CD4-positive, alpha-beta T cell treated with Interleukin-17A for 1 hour (primary cell): ENCODE data around the gene YWHAQ.

Source experiments
- DNase-seq: peaks from one replicate; pipeline ENCODE4 v3.0.0-alpha.2; 2020

The YWHAQ gene

DNA sequence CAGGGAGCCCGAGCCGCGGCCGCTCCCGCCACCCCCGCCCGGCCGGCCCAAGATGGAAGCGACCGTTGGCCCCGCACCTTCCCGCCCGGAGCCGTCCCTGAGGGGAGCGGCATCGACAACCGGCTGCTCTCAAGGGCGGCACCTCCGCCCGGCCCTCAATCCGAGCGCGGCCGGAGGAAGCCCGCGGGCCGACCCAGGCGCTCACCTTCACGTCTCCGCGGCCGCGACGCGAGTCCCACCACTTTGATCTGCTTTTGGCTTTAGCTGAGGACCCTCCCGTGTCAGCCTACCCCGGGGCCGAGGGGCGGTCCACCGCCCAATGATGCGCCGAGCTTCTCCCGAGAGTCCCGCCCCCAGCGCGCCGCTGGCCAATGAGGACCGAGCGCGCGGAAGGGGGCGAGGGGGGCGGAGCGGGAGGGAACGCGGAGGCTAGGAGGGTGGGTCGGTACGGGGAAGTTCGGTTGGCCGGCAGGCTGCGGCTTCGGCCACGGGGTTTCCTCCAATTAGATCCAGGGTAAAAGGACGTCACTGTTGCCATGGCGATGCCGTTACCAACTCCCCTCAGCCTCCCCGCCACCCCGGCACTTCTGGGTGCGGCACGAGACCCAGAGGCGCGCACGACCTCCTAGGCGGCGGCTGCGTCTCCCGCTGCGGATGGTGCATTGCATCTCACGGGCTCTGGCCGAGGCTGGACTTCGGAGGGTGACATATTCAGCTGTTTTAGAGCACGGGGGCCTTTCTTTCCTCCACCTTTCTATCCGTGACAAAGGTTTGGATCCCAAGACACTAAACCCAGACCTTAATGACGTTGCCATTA, at the start of gene YWHAQ:
Gene YWHAQ (minus strand): TSS at position 262 of the 817 bp plus-strand sequence. CDS start 545 bp downstream, outside the sequence.
- DNase-seq, result peak; percentile 99

DNA sequence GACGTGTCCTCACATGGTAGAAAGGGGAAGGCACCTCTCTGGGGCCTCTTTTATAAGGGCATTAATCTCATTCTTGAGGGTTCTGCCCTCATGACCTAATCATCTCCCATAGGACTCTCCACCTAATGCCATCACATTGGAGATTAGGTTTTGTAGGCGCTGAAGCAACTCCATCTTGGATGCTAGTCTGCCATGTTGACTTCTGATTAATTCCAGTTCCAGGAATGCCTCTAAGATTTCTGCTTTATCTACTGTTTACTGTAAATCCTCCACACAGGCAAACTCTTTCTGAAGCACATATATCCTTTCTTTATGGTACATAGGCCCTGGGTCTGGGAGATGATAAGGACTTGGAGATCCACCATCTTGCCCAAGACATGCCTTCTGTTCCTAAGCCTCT, 49.3 kb upstream of the YWHAQ start:
- DNase-seq, result no peak

- no peak for DNase-seq
Observed at GRCh38 chr2:9679218-9679617, 48.4 kb upstream of the YWHAQ start.

DNA sequence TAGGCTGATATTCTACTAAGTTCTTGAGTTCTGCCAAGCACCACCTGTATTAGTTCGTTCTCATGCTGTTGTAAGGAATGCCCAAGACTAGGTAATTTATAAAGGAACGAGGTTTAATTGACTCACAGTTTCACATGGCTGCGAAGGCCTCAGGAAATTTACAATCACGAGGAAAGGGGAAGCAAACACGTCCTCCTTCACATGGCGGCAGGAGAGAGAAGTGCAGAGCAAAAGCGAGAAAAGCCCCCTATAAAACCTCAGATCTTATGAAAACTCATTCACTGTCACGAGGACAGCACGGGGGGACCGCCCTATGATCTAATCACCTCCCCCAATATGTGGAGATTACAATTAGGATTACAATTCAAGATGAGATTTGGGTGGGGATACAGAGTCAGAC, 47.7 kb upstream of the YWHAQ start:
- DNase-seq, result no peak

GRCh38 chr2:9675415-9676351, 44.9 kb upstream of the YWHAQ start:
- no peak for DNase-seq

- DNase-seq, result no peak
Observed at GRCh38 chr2:9674891-9675414, 44.2 kb upstream of the YWHAQ start.

GRCh38 chr2:9673914-9674481, 43.2 kb upstream of the YWHAQ start:
- no peak for DNase-seq

- no peak for DNase-seq
Observed at GRCh38 chr2:9668687-9669345, 38.0 kb upstream of the YWHAQ start.

GRCh38 chr2:9667826-9668225, 37.0 kb upstream of the YWHAQ start:
- no peak for DNase-seq

DNA sequence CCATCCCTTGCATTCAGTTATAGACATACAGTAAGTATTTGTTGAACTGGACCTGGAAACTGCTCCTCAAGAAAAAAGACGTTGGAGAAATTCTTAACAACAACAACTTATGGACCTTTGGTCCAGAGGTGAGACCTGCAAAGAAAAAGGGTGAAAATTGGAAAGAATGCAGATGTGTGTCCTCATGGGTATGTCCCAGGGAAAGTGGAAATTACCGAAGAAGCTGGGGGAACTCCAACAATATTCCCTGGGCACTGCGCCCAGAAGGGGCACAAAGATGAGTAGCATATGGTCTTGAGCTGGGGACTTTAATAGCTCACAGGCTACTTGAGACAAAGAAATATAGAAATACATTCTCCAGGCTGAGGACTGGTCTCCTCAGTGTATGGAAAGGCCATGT, 35.5 kb upstream of the YWHAQ start:
- DNase-seq, result no peak

DNA sequence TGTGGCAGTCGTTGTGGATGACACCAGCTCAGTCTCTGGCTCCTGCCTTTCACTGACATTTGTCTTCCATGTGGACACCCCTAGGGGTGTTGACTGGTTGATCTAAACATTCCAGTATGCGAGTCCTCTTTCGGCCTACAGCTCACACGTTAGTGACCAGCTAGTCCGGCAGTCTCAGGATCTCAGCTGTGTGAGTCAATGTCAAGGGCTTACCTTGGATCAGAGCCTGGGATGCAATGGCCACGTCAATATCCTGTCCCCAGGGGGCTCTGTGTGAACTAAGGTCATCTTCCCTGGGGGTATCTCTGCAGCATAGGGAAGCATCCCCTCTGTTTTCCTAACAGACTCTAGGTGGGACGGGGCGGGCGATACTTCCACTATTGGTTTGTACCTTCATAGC, 35.1 kb upstream of the YWHAQ start:
- no peak for DNase-seq

DNA sequence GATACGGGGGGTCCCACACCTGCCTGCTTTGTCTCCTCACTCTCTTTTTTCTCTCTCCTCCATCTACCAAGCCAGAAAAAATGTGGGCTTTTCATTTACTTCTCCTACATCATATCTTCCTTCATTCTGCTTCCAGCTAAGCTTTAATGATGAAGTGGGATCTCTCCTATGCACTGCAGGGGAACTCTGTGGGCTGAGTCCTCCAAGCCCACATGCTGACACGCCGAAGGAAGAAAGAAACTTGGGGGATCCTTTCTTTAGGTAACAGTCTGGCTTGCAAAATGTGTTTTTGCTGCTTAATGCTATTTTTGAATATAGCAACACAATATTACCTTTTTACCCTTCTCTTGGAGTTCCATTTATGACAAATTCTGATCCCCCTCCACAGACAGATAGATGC, 33.6 kb upstream of the YWHAQ start:
- no peak for DNase-seq

- DNase-seq, result no peak
Observed at GRCh38 chr2:9663008-9663879, 32.4 kb upstream of the YWHAQ start.

GRCh38 chr2:9661261-9661660, 30.5 kb upstream of the YWHAQ start:
- no peak for DNase-seq

GRCh38 chr2:9660781-9661180, 30.0 kb upstream of the YWHAQ start:
- DNase-seq, result no peak

GRCh38 chr2:9660154-9660553, 29.4 kb upstream of the YWHAQ start:
- no peak for DNase-seq

DNA sequence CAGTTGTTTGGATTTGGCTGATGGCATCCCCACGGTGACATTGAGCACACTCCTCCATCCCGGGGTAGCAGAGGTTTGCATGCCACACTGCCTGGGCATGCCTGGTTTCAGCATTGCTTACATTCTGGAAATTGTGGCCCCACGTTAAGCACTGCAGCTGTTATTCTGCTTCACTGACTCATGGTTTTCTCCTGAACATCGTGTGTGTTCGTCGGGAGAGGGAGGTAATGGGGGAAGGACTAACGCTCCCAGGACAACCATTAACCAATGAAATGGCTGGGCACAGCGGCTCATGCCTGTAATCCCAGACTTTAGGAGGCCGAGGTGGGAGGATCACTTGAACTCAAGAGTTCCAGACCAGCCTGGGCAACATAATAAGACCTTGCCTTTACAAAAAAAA, 28.2 kb upstream of the YWHAQ start:
- no peak for DNase-seq

GRCh38 chr2:9657731-9658130, 26.9 kb upstream of the YWHAQ start:
- no peak for DNase-seq

DNA sequence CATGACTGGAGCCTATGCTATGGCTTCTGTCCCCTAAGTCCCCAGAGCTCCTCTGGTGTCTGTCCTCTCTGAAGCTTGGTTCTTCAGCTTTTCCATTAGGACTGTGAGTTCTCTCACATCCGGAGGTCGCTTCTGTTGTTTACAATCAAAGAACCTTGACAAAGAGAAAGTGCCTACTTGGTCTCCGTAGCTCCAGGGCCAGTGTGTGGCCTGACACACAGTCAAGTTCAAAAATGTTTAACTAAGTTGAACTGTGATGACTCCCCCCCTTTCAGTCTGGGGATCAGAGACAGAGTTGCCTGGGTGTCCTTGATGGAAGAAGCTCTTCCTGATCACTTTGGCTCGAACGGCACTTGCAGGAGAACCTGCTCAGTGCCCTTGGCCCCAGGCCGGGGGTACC, 26.3 kb upstream of the YWHAQ start:
- DNase-seq, result no peak

GRCh38 chr2:9656270-9656766, 25.5 kb upstream of the YWHAQ start:
- DNase-seq, result peak; percentile 68

DNA sequence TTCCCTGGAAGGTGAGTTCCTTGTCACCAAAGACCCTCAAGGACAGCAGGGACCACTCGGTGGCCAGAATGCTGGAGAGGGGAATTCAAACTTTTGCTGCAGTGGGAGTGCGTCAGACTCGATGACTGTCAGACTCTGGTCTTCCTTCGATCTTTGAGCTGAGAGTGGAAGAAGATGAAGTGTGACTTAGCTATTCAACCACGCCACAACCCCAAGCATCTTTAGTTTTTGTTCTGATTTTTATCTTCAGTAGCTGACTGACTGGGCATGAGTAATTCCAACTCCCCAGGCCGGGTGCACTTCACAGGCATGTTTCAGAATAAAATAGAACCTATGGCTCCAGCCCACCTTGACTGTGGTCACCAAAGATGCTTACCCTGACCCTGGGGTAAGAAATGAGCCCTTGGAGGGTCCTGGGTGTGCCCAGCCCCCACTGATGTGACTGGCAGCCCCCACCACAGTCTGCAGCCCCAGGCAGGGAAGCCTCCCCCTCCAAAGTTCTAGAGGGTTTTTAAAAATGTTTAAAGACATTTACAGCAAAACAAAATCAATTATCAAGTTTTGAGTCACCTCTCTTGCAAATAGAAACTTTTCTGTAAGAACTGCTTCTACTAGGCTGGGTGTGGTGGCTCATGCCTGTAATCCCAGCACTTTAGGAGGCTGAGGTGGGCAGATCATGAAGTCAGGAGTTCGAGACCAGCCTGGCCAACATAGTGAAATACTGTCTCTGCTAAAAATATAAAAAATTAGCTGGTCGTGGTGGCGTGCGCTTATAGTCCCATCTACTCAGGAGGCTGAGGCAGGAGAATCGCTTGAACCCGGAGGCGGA, 24.9 kb upstream of the YWHAQ start:
- peak; percentile 35 for DNase-seq
